SK-N-SH treated with all-trans-retinoic acid at 6 μM for 48 hours (cell line): ENCODE data around the gene RASAL1.

Experiments
- ARNTL ChIP-seq: fragments of 450-650 bp; formaldehyde crosslinking; IDR thresholded peaks from 2 replicates; pipeline ENCODE4 v1.5.0; 2020; ENCODE audit warnings: low read depth, mild to moderate bottlenecking, moderate library complexity, borderline replicate concordance
- CREB5 ChIP-seq: fragments of 250-450 bp; sonication (Bioruptor Pico); IDR thresholded peaks from 2 replicates; pipeline ENCODE4 v1.5.1; 2020; ENCODE audit warnings: low read depth, mild to moderate bottlenecking, moderate library complexity
- CSRNP3 ChIP-seq: fragments of 250-450 bp; sonication (Bioruptor Pico); IDR thresholded peaks from 2 replicates; pipeline ENCODE4 v1.5.1; 2021; ENCODE audit warnings: mild to moderate bottlenecking, moderate library complexity
- GLIS3 ChIP-seq: fragments of 250-450 bp; sonication (Bioruptor Pico); IDR thresholded peaks from 2 replicates; pipeline ENCODE4 v1.5.0; 2020; ENCODE audit warnings: mild to moderate bottlenecking, moderate library complexity
- PATZ1 ChIP-seq: fragments of 250-450 bp; sonication (Bioruptor Pico); IDR thresholded peaks from 2 replicates; pipeline ENCODE4 v1.8.0; 2020; ENCODE audit warnings: mild to moderate bottlenecking, moderate library complexity, borderline replicate concordance
- TCF4 ChIP-seq: fragments of 250-450 bp; sonication (Bioruptor Pico); IDR thresholded peaks from 2 replicates; pipeline ENCODE4 v1.8.0; 2021; ENCODE audit warnings: mild to moderate bottlenecking, moderate library complexity, borderline replicate concordance
- TSHZ2 ChIP-seq: fragments of 250-450 bp; sonication (Bioruptor Pico); IDR thresholded peaks from 2 replicates; pipeline ENCODE4 v1.5.0; 2020; ENCODE audit warnings: mild to moderate bottlenecking, moderate library complexity
- ZC3H10 ChIP-seq: fragments of 250-450 bp; sonication (Bioruptor Pico); IDR thresholded peaks from 2 replicates; pipeline ENCODE4 v1.5.1; 2021; ENCODE audit warnings: mild to moderate bottlenecking, moderate library complexity
- ZFP30 ChIP-seq: fragments of 450-650 bp; formaldehyde crosslinking; IDR thresholded peaks from 2 replicates; pipeline ENCODE4 v1.5.0; 2022; ENCODE audit warnings: mild to moderate bottlenecking, moderate library complexity
- ZNF8 ChIP-seq: fragments of 450-650 bp; formaldehyde crosslinking; IDR thresholded peaks from 2 replicates; pipeline ENCODE4 v1.5.0; 2020; ENCODE audit warnings: mild to moderate bottlenecking, moderate library complexity

GRCh38 chr12:113081873-113082272 is 53.7 kb downstream of the RASAL1 start:
- TF ChIP-seq PATZ1 (CRISPR knock-in tag) (no peak), ZC3H10 (CRISPR knock-in tag) (no peak), CREB5 (CRISPR knock-in tag) (no peak), CSRNP3 (no peak), GLIS3 (CRISPR knock-in tag) (no peak), ZNF8 (CRISPR knock-in tag) (no peak), TSHZ2 (CRISPR knock-in tag) (no peak), ARNTL (CRISPR knock-in tag) (no peak), TCF4 (no peak), ZFP30 (no peak)
